Spleen (tissue), 11 donors: Measurements from ENCODE around the gene KLHL30. TPM values are rescaled to one million over a fixed set of nuclear protein-coding genes. Genes with fewer than 3 reads are reported as not detected.
A peak's percentile ranks its signal among the peaks of the same experiment; 100 is the strongest.

Experiments
- DNase-seq: peaks from one replicate; pipeline ENCODE4 v3.0.0-alpha.2; 2020
- H3K27ac ChIP-seq, 8 donors: fragments of 200-600 bp; sonication (generic) in 7 of 8; 1 replicate in 4 of 8; 2 replicates in 4 of 8; pipeline versions ENCODE4 v1.5.0 to v1.8.0; 2016 to 2021; ENCODE audit warnings: inconsistent platforms in 4 of 8, mild to moderate bottlenecking in 4 of 8, moderate library complexity in 1 of 8
- H3K27me3 ChIP-seq, 7 donors: fragments of 200-600 bp; sonication (generic) in 6 of 7; replicated peaks in 1 of 7; 1 replicate in 4 of 7; 2 replicates in 3 of 7; pipeline versions ENCODE4 v1.5.0 to v1.8.0; 2016 to 2021; ENCODE audit warnings: inconsistent platforms in 3 of 7, mild to moderate bottlenecking in 1 of 7
- H3K36me3 ChIP-seq, 6 donors: fragments of 200-600 bp; sonication (generic) in 5 of 6; 1 replicate in 4 of 6; 2 replicates in 2 of 6; pipeline versions ENCODE4 v1.5.0 to v1.8.0; 2016 to 2021; ENCODE audit warnings: inconsistent platforms in 2 of 6
- H3K4me1 ChIP-seq, 6 donors: fragments of 200-600 bp; sonication (generic) in 5 of 6; 1 replicate in 3 of 6; 2 replicates in 3 of 6; pipeline versions ENCODE4 v1.5.0 to v1.8.0; 2016 to 2021; ENCODE audit warnings: inconsistent platforms in 3 of 6
- H3K4me3 ChIP-seq, 8 donors: fragments of 200-600 bp; sonication (generic) in 7 of 8; 1 replicate in 4 of 8; 2 replicates in 4 of 8; pipeline versions ENCODE4 v1.5.0 to v1.8.0; 2016 to 2021; ENCODE audit warnings: inconsistent platforms in 4 of 8, mild to moderate bottlenecking in 4 of 8, moderate library complexity in 2 of 8
- H3K9me3 ChIP-seq, 8 donors: fragments of 200-600 bp; sonication (generic) in 7 of 8; 1 replicate in 4 of 8; 2 replicates in 4 of 8; pipeline versions ENCODE4 v1.5.0 to v1.8.0; 2016 to 2021; ENCODE audit warnings: inconsistent platforms in 4 of 8
- CTCF ChIP-seq, 11 experiments: fragments of 200-600 bp in 7 of 11; fragments of 450-650 bp in 4 of 11; sonication (generic) in 4 of 11; IDR thresholded peaks in 8 of 11; conservative IDR thresholded peaks in 3 of 11; 1 replicate in 7 of 11; 2 replicates in 4 of 11; pipeline versions ENCODE4 v1.4.0 to v1.8.0; 2016 to 2021; ENCODE audit warnings: antibody characterized with exemption in 11 of 11, inconsistent platforms in 4 of 11, mild to moderate bottlenecking in 1 of 11
- POLR2A ChIP-seq, 3 donors: fragments of 450-650 bp; IDR thresholded peaks; one replicate each; pipeline ENCODE4 v1.5.1; 2017; ENCODE audit warnings: antibody characterized with exemption in 3 of 3, mild to moderate bottlenecking in 1 of 3
- POLR2AphosphoS5 ChIP-seq, 3 donors: sonication (generic); formaldehyde crosslinking; IDR thresholded peaks; one replicate each; pipeline ENCODE4 v1.5.1; 2017; ENCODE audit warnings: antibody characterized with exemption in 3 of 3
- WGBS, 5 donors: extraction: QIAGEN DNeasy Blood & Tissue Kit in 3 of 5; methylation state at CpG; one replicate each; pipeline versions ENCODE4 v1.1.5 to v1.1.7; 2013 to 2018; 5-methylcytosine and 5-hydroxymethylcytosine counted together
- intact Hi-C: fragments of 100-400 bp; cut with DNase I; formaldehyde crosslinking; loops from one replicate; pipeline ENCODE4 v1.15.0; 2023; ENCODE audit warnings: low total_unique reads
- polyA plus RNA-seq, 3 donors: library from polyadenylated mRNA; stranded (reverse); fragments of 200-250 nt; gene quantifications; one replicate each; pipeline ENCODE4 v1.2.1, GENCODE V29; 2013
- total RNA-seq, 7 donors: library from RNA; depleted of rRNA in 3 of 7; stranded (reverse); fragments of >200 nt in 3 of 7; fragmentation: NEBNext Ultra II Directional in 4 of 7; extraction: Animal tissue kit (Norgen Biotek cat#: 25700) in 4 of 7; gene quantifications; one replicate each; pipeline versions ENCODE4 v1.1.0 to v1.2.1, GENCODE V29; 2016 to 2021
- donor health status: healthy with polysubstance abuse.
- donor health status: DM: no; HTN: no; CAD: no; lungs with moderate emphysema.
- donor health status: DM: no; HTN: no; CAD: no.
- donor health status: Bipolar disorder and iron deficiency.
- donor health status: healthy.
- donor health status: DM: no; HTN: no; CAD: no.
- donor health status: DM: yes; HTN: yes; CAD: no.

KLHL30 gene
- total and polyA plus RNA-seq, 10 donors, result 0.09 to 0.85 (median 0.23) TPM; not detected in 2

- Histone ChIP-seq H3K36me3 (no peaks in the 10 kb centered on the region), H3K9me3 (no peaks in the 10 kb centered on the region), H3K4me1 (peaks cover 0 to 13% (median 10%) of the 10 kb centered on the region in 6 donors), H3K4me3 (no peak overlapping the region), H3K27ac (no peak overlapping the region), H3K27me3 (peaks cover 0 to 22% (median 5%) of the 10 kb centered on the region in 7 donors)
- intact Hi-C loops, result no loop called here
- no peak for DNase-seq
- TF ChIP-seq POLR2A (IDR thresholded peaks at IDR 0.05) (no peak), POLR2AphosphoS5 (IDR thresholded peaks at IDR 0.05) (no peak), CTCF (IDR thresholded peaks at IDR 0.05 in 8 of 11, conservative IDR thresholded peaks at IDR 0.05 in 3 of 11) (no peak)
- 94 to 96% (median 95%) methylated on average over 9 to 10 of the region's 10 CpGs for WGBS, 5 donors
Measured at GRCh38 chr2:238154570-238154969, 16.1 kb downstream of the KLHL30 start.

- TF ChIP-seq POLR2A (IDR thresholded peaks at IDR 0.05), result no peak
- TF ChIP-seq POLR2AphosphoS5 (IDR thresholded peaks at IDR 0.05), result peak in 2 of 3 donors; percentile 17 to 22
- TF ChIP-seq CTCF (IDR thresholded peaks at IDR 0.05 in 8 of 11, conservative IDR thresholded peaks at IDR 0.05 in 3 of 11), result no peak
- intact Hi-C loops, result no loop called here
- no peak overlapping the region for H3K27ac ChIP-seq
Measured at GRCh38 chr2:238155051-238155760, 16.7 kb downstream of the KLHL30 start.

GRCh38 chr2:238155761-238156694, 17.6 kb downstream of the KLHL30 start:
- peak; percentile 41 for DNase-seq
- no peaks in the 10 kb centered on the region for H3K36me3 ChIP-seq
- intact Hi-C loops, result no loop called here
- no peaks in the 10 kb centered on the region for H3K9me3 ChIP-seq
- H3K27me3 ChIP-seq, result peaks cover 0 to 36% (median 17%) of the 10 kb centered on the region in 7 donors
- TF ChIP-seq POLR2A (IDR thresholded peaks at IDR 0.05), result no peak
- TF ChIP-seq POLR2AphosphoS5 (IDR thresholded peaks at IDR 0.05), result no peak
- no peak for TF ChIP-seq CTCF (IDR thresholded peaks at IDR 0.05 in 8 of 11, conservative IDR thresholded peaks at IDR 0.05 in 3 of 11)
- no peak overlapping the region for H3K4me3 ChIP-seq
- WGBS, 5 donors, result 71 to 89% (median 88%) methylated on average over 13 to 18 of the region's 18 CpGs
- H3K4me1 ChIP-seq, result peaks cover 0 to 27% (median 24%) of the 10 kb centered on the region in 6 donors
- H3K27ac ChIP-seq, result no peak overlapping the region

More at GRCh38 chr2:238155051-238155760, 16.7 kb downstream of the KLHL30 start:
- 80 to 89% (median 84%) methylated on average over 14 to 19 of the region's 19 CpGs for WGBS, 5 donors
- DNase-seq, result no peak
- Histone ChIP-seq H3K36me3 (no peaks in the 10 kb centered on the region), H3K9me3 (no peaks in the 10 kb centered on the region), H3K4me3 (no peak overlapping the region), H3K27me3 (peaks cover 0 to 28% (median 12%) of the 10 kb centered on the region in 7 donors), H3K4me1 (peaks cover 0 to 19% (median 16%) of the 10 kb centered on the region in 6 donors)
